ENCODE measurements around the gene AGAP1.

DNA sequence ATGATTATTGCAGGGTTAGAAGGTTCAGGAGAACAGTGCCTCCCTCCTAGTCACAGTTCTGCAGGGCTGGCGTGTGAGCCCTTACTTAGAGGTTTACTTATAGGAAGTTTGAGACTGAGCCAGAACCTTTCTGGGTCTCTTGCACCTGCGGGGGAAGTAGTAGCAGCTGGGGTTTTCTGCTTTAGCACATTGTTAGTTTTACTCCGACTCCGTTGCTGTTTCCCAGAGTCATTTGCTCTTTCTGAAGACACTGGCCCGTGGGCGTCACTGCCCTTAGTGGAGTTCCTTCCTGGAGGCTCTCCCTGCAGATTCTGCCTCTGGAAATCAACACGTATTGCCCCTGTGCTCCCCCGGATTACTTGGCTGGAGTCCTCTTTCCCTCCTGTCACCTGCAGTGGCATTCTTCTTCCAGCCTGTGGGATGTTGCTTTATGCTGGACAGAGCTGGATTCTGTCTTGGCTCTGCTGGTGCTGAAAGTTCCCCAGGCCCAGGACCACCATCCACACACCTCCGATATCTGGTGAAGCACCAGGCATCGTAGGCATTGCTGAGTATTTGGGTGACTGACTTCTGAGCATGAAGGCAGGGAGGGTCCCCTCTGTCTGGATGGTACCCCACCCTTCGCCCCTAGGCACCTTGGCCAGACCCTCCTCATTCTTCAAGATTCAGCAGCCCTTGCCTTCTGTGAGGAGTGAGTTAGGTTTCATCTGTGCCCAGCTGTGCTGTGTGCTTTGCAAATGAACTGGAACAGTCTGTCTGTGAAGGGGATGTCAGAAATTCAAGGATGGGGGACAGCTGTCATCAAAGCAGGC is 51.7 kb downstream of the AGAP1 start:
- TF ChIP-seq CTCF (IDR thresholded peaks at IDR 0.05) (no peak), POLR2A (IDR thresholded peaks at IDR 0.05) (no peak)

Measured in thyroid gland (tissue), 4 donors.